ENCODE data around the gene LYG2.
"Not testable (repeated sequence)": the region's sequence is repeated elsewhere in the genome, so short reads cannot be mapped to it uniquely, and the experiment has no call there.

The LYG2 gene

GRCh38 chr2:99240431-99240830 lies 15.0 kb downstream of the LYG2 start:
- FAIRE-seq: no peak

GRCh38 chr2:99238599-99238998 lies 16.9 kb downstream of the LYG2 start:
- DNase-seq (ENCODE audit: insufficient read length, low spot score) (no peak), FAIRE-seq (no peak)
- TF ChIP-seq CTCF (IDR thresholded peaks at IDR 0.05; ENCODE audit: insufficient read depth, missing control alignments): no peak

More at GRCh38 chr2:99240431-99240830, 15.0 kb downstream of the LYG2 start:
- no peak for TF ChIP-seq CTCF (IDR thresholded peaks at IDR 0.05; ENCODE audit: insufficient read depth, missing control alignments)
- DNase-seq (ENCODE audit: insufficient read length, low spot score): no peak

GRCh38 chr2:99233177-99233576 lies 22.3 kb downstream of the LYG2 start:
- not testable (repeated sequence) for FAIRE-seq; DNase-seq (ENCODE audit: insufficient read length, low spot score)

GRCh38 chr2:99217929-99218501 lies 37.5 kb downstream of the LYG2 start:
- no peak for TF ChIP-seq CTCF (IDR thresholded peaks at IDR 0.05; ENCODE audit: insufficient read depth, missing control alignments)
- DNase-seq (ENCODE audit: insufficient read length, low spot score): no peak
- no peak for FAIRE-seq

GRCh38 chr2:99216096-99216495 lies 39.4 kb downstream of the LYG2 start:
- no peak for TF ChIP-seq CTCF (IDR thresholded peaks at IDR 0.05; ENCODE audit: insufficient read depth, missing control alignments)

GRCh38 chr2:99205491-99205890 lies 50.0 kb downstream of the LYG2 start:
- FAIRE-seq (no peak), DNase-seq (ENCODE audit: insufficient read length, low spot score) (no peak)
- no peak for TF ChIP-seq CTCF (IDR thresholded peaks at IDR 0.05; ENCODE audit: insufficient read depth, missing control alignments)

More at GRCh38 chr2:99216096-99216495, 39.4 kb downstream of the LYG2 start:
- FAIRE-seq: no peak
- DNase-seq (ENCODE audit: insufficient read length, low spot score): no peak

- TF ChIP-seq CTCF (IDR thresholded peaks at IDR 0.05; ENCODE audit: insufficient read depth, missing control alignments): no peak
- DNase-seq (ENCODE audit: insufficient read length, low spot score): no peak
- no peak for FAIRE-seq
Measured at GRCh38 chr2:99201959-99202678, 53.3 kb downstream of the LYG2 start.
